Dedifferentiated amniotic fluid mesenchymal stem cell (primary cell): Measurements from ENCODE around the gene STARD3.
"Not testable (repeated sequence)": the region's sequence is repeated elsewhere in the genome, so short reads cannot be mapped to it uniquely, and the experiment has no call there.

Source experiments
- DNase-seq: peaks from one replicate; pipeline ENCODE4 v3.0.0-alpha.2; 2016; ENCODE audit errors: extremely low spot score

STARD3 gene

GRCh38 chr17:39636927-39637736 is at the start of gene STARD3:
Gene STARD3 (plus strand): TSS chr17:39637144. CDS start chr17:39653532, 16,388 bp downstream.
- peak; percentile 82 for DNase-seq

GRCh38 chr17:39590180-39590579 is 46.8 kb upstream of the STARD3 start:
- not testable (repeated sequence) for DNase-seq

GRCh38 chr17:39591958-39592954 is 44.7 kb upstream of the STARD3 start:
- DNase-seq: no peak

- DNase-seq: no peak
Measured at GRCh38 chr17:39593371-39593770, 43.6 kb upstream of the STARD3 start.

- no peak for DNase-seq
Measured at GRCh38 chr17:39595294-39595693, 41.6 kb upstream of the STARD3 start.

- no peak for DNase-seq
Measured at GRCh38 chr17:39595928-39596510, 40.9 kb upstream of the STARD3 start.

GRCh38 chr17:39596543-39597267 is 40.2 kb upstream of the STARD3 start:
- DNase-seq: no peak

GRCh38 chr17:39597372-39598046 is 39.4 kb upstream of the STARD3 start:
- no peak for DNase-seq

- no peak for DNase-seq
Measured at GRCh38 chr17:39598047-39598481, 38.9 kb upstream of the STARD3 start.

- no peak for DNase-seq
Measured at GRCh38 chr17:39598630-39599003, 38.3 kb upstream of the STARD3 start.

GRCh38 chr17:39599004-39599664 is 37.8 kb upstream of the STARD3 start:
- DNase-seq: no peak

GRCh38 chr17:39599665-39600231 is 37.2 kb upstream of the STARD3 start:
- DNase-seq: no peak

GRCh38 chr17:39600288-39600996 is 36.5 kb upstream of the STARD3 start:
- no peak for DNase-seq

- DNase-seq: no peak
Measured at GRCh38 chr17:39600997-39601597, 35.8 kb upstream of the STARD3 start.

GRCh38 chr17:39601758-39602532 is 35.0 kb upstream of the STARD3 start:
- no peak for DNase-seq

- DNase-seq: no peak
Measured at GRCh38 chr17:39602533-39603303, 34.2 kb upstream of the STARD3 start.

GRCh38 chr17:39603304-39604016 is 33.5 kb upstream of the STARD3 start:
- no peak for DNase-seq
